Nephron (organoid): Measurements from ENCODE around the gene PGF.

Experiments used
- H3K27ac Mint-ChIP-seq, 3 experiments: 2 replicates each; pipeline ENCODE4 v1.8.0; 2020; ENCODE audit warnings: mixed read lengths in 3 of 3, mild to moderate bottlenecking in 2 of 3, moderate library complexity in 1 of 3
- H3K27me3 Mint-ChIP-seq: 2 replicates; pipeline ENCODE4 v1.8.0; 2021; ENCODE audit warnings: low read depth, mild to moderate bottlenecking, moderate library complexity, mixed read lengths
- H3K36me3 Mint-ChIP-seq: 2 replicates; pipeline ENCODE4 v1.8.0; 2020; ENCODE audit warnings: low read depth, mixed read lengths
- H3K4me1 Mint-ChIP-seq: 2 replicates; pipeline ENCODE4 v1.8.0; 2020; ENCODE audit warnings: mixed read lengths
- H3K4me3 Mint-ChIP-seq, 3 experiments: 2 replicates each; pipeline ENCODE4 v1.8.0; 2020; ENCODE audit warnings: mild to moderate bottlenecking in 3 of 3, mixed read lengths in 3 of 3, moderate library complexity in 2 of 3
- H3K9me3 Mint-ChIP-seq: 2 replicates; pipeline ENCODE4 v1.8.0; 2020; ENCODE audit warnings: mixed read lengths
- CTCF ChIP-seq, 3 experiments: fragments of 200-600 bp; sonication (generic); IDR thresholded peaks; one replicate each; pipeline ENCODE4 v1.5.0; 2021; ENCODE audit warnings: antibody characterized with exemption in 3 of 3; ENCODE audit not compliant: unreplicated experiment in 3 of 3

The PGF gene

DNA sequence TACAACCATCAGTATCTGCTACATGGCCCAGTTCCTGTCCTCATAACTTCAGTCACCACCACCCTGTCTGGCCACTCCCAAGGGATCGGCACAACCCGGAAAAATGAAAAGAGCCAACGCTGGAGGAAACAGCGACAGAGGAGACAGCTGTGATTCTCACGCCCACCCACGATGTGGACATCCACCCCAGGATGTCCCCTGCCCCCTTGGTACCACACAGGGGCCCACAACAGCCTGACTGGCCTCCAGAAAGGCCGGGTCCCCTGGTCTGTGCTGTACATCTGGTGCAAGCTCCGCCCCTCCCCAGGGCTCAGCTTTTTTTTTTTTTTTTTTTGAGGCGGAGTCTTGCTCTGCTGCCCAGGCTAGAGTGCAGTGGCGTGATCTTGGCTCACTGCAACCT is 44.8 kb downstream of the PGF start:
- TF ChIP-seq CTCF (IDR thresholded peaks at IDR 0.05; ENCODE audit: unreplicated experiment in 3 of 3): no peak
- Mint-ChIP-seq H3K4me3 (no peak overlapping the region), H3K27me3 (no peaks in the 10 kb centered on the region), H3K36me3 (peaks cover 1% of the 10 kb centered on the region), H3K27ac (no peak overlapping the region), H3K4me1 (peaks cover 18% of the 10 kb centered on the region), H3K9me3 (no peaks in the 10 kb centered on the region)

- no peak overlapping the region for H3K27ac Mint-ChIP-seq
- peaks cover 18% of the 10 kb centered on the region for H3K4me1 Mint-ChIP-seq
- H3K27me3 Mint-ChIP-seq: no peaks in the 10 kb centered on the region
- peaks cover 5% of the 10 kb centered on the region for H3K36me3 Mint-ChIP-seq
- no peak overlapping the region for H3K4me3 Mint-ChIP-seq
- no peaks in the 10 kb centered on the region for H3K9me3 Mint-ChIP-seq
- no peak for TF ChIP-seq CTCF (IDR thresholded peaks at IDR 0.05; ENCODE audit: unreplicated experiment in 3 of 3)
Measured at GRCh38 chr14:74909911-74910310, 45.5 kb downstream of the PGF start.

GRCh38 chr14:74909501-74909900 is 45.9 kb downstream of the PGF start:
- no peaks in the 10 kb centered on the region for H3K9me3 Mint-ChIP-seq
- H3K27ac Mint-ChIP-seq: no peak overlapping the region
- TF ChIP-seq CTCF (IDR thresholded peaks at IDR 0.05; ENCODE audit: unreplicated experiment in 3 of 3): no peak
- peaks cover 5% of the 10 kb centered on the region for H3K36me3 Mint-ChIP-seq
- H3K4me3 Mint-ChIP-seq: no peak overlapping the region
- H3K4me1 Mint-ChIP-seq: peaks cover 18% of the 10 kb centered on the region
- no peaks in the 10 kb centered on the region for H3K27me3 Mint-ChIP-seq

- peak overlapping the region in 1 of 3 experiments; percentile 33 for H3K27ac Mint-ChIP-seq
- no peak overlapping the region for H3K4me3 Mint-ChIP-seq
- H3K4me1 Mint-ChIP-seq: peaks cover 13% of the 10 kb centered on the region
- H3K9me3 Mint-ChIP-seq: no peaks in the 10 kb centered on the region
- H3K36me3 Mint-ChIP-seq: peaks cover 5% of the 10 kb centered on the region
- no peaks in the 10 kb centered on the region for H3K27me3 Mint-ChIP-seq
- no peak for TF ChIP-seq CTCF (IDR thresholded peaks at IDR 0.05; ENCODE audit: unreplicated experiment in 3 of 3)
Measured at GRCh38 chr14:74908861-74909341, 46.5 kb downstream of the PGF start.

GRCh38 chr14:74907744-74908143 is 47.7 kb downstream of the PGF start:
- Mint-ChIP-seq H3K27ac (no peak overlapping the region), H3K27me3 (no peaks in the 10 kb centered on the region), H3K4me3 (no peak overlapping the region), H3K9me3 (no peaks in the 10 kb centered on the region), H3K4me1 (peaks cover 13% of the 10 kb centered on the region), H3K36me3 (peaks cover 11% of the 10 kb centered on the region)
- TF ChIP-seq CTCF (IDR thresholded peaks at IDR 0.05; ENCODE audit: unreplicated experiment in 3 of 3): no peak

- Mint-ChIP-seq H3K27ac (no peak overlapping the region), H3K4me1 (peaks cover 13% of the 10 kb centered on the region), H3K27me3 (no peaks in the 10 kb centered on the region), H3K4me3 (no peak overlapping the region), H3K36me3 (peaks cover 18% of the 10 kb centered on the region), H3K9me3 (no peaks in the 10 kb centered on the region)
- TF ChIP-seq CTCF (IDR thresholded peaks at IDR 0.05; ENCODE audit: unreplicated experiment in 3 of 3): no peak
Measured at GRCh38 chr14:74906925-74907521, 48.4 kb downstream of the PGF start.
